HG02852 (cell line): ENCODE measurements around the gene STAT3.
"Not testable (repeated sequence)": the region's sequence is repeated elsewhere in the genome, so short reads cannot be mapped to it uniquely, and the experiment has no call there.

Source experiments
- ATAC-seq: cut with Tn5 transposase; IDR thresholded peaks from one replicate; pipeline ENCODE4 v1.9.1; 2021; ENCODE audit warnings: mild to moderate bottlenecking, moderate library complexity; ENCODE audit not compliant: unreplicated experiment

The STAT3 gene

GRCh38 chr17:42264366-42264765 is 123.9 kb downstream of the STAT3 start:
- not testable (repeated sequence) for ATAC-seq
